H1 (cell line): ENCODE results near the gene ADAMTS14. TPM values are rescaled to one million over a fixed set of nuclear protein-coding genes. Genes with fewer than 3 reads are reported as not detected.

Experiments used
- CTCF ChIA-PET: fragments of 300-600 bp; sonication (Branson Sonifier 250); formaldehyde crosslinking; loops from one replicate; lab custom pipeline; 2021; ENCODE audit not compliant: partially characterized antibody; lab: Charles Lee
- POLR2A ChIA-PET: fragments of 300-600 bp; sonication (Branson Sonifier 250); formaldehyde crosslinking; loops from one replicate; lab custom pipeline; 2021; ENCODE audit warnings: inconsistent platforms; ENCODE audit not compliant: partially characterized antibody; lab: Charles Lee
- DNase-seq, 2 experiments: peaks; one replicate each; pipeline versions ENCODE4 v3.0.0 to v3.0.0-alpha.2; 2010 to 2022; ENCODE audit warnings: low spot score in 2 of 2, low read depth in 1 of 2, mixed read lengths in 1 of 2
- FAIRE-seq: peaks from 2 replicates; lab custom pipeline; 2011; peaks lifted over from hg19 to GRCh38; lab: Jason Lieb, UNC
- H2AFZ ChIP-seq: 2 replicates; pipeline ENCODE4 v1.8.1; 2012; ENCODE audit warnings: low read length, inconsistent platforms
- H2AK5ac ChIP-seq: 2 replicates; pipeline ENCODE4 v1.6.1; 2013; ENCODE audit warnings: low read depth, low read length
- H2BK120ac ChIP-seq: replicated peaks from 2 replicates; pipeline ENCODE3; 2013; ENCODE audit warnings: low read depth, low read length, inconsistent platforms
- H2BK12ac ChIP-seq: 2 replicates; pipeline ENCODE4 v1.6.1; 2013; ENCODE audit warnings: low read depth, low read length
- H2BK15ac ChIP-seq: 2 replicates; pipeline ENCODE4 v1.6.1; 2013; ENCODE audit warnings: low read length
- H2BK20ac ChIP-seq: 2 replicates; pipeline ENCODE4 v1.6.1; 2013; ENCODE audit warnings: low read length
- H2BK5ac ChIP-seq: 2 replicates; pipeline ENCODE4 v1.6.1; 2013; ENCODE audit warnings: low read depth, low read length
- H3K14ac ChIP-seq: 2 replicates; pipeline ENCODE4 v1.6.1; 2013; ENCODE audit warnings: inconsistent platforms; ENCODE audit not compliant: insufficient read length
- H3K18ac ChIP-seq: 2 replicates; pipeline ENCODE4 v1.6.1; 2013; ENCODE audit warnings: low read length; ENCODE audit errors: extremely low read depth
- H3K23ac ChIP-seq: 2 replicates; pipeline ENCODE4 v1.6.1; 2013; ENCODE audit warnings: inconsistent platforms; ENCODE audit not compliant: insufficient read length
- H3K23me2 ChIP-seq: 2 replicates; pipeline ENCODE4 v1.6.1; 2013; ENCODE audit warnings: low read depth, low read length
- H3K27ac ChIP-seq: 2 replicates; pipeline ENCODE4 v1.6.1; 2011; ENCODE audit warnings: low read depth, low read length, inconsistent platforms
- H3K27me3 ChIP-seq, 4 experiments: replicated peaks in 1 of 4; 1 replicate in 1 of 4; 2 replicates in 3 of 4; pipeline versions ENCODE4 v1.6.1 to v1.8.1; 2011 to 2013; ENCODE audit warnings: low read length in 3 of 4, mild to moderate bottlenecking in 3 of 4, inconsistent platforms in 2 of 4, mixed read lengths in 2 of 4, moderate library complexity in 1 of 4; ENCODE audit not compliant: control insufficient read depth in 3 of 4, insufficient read depth in 3 of 4; ENCODE audit errors: extremely low read depth in 1 of 4
- H3K36me3 ChIP-seq, 4 experiments: 2 replicates each; pipeline versions ENCODE4 v1.6.1 to v1.8.1; 2011 to 2013; ENCODE audit warnings: mild to moderate bottlenecking in 4 of 4, low read length in 3 of 4, moderate library complexity in 2 of 4, control low read depth in 1 of 4, inconsistent platforms in 1 of 4; ENCODE audit not compliant: insufficient read depth in 4 of 4, control insufficient read depth in 2 of 4
- H3K4ac ChIP-seq: replicated peaks from 2 replicates; pipeline ENCODE3; 2013; ENCODE audit warnings: low read length, low read depth, mixed read lengths, inconsistent platforms; ENCODE audit not compliant: insufficient read length
- H3K4me1 ChIP-seq, 4 experiments: replicated peaks in 1 of 4; 1 replicate in 1 of 4; 2 replicates in 3 of 4; pipeline versions ENCODE4 v1.6.1 to v1.8.1; 2011 to 2013; ENCODE audit warnings: low read length in 3 of 4, inconsistent platforms in 2 of 4, mixed read lengths in 1 of 4; ENCODE audit not compliant: insufficient read depth in 4 of 4, control insufficient read depth in 3 of 4
- H3K4me2 ChIP-seq, 2 experiments: 2 replicates each; pipeline versions ENCODE4 v1.6.1 to v1.8.1; 2011 to 2013; ENCODE audit warnings: low read depth in 2 of 2, low read length in 2 of 2, control low read depth in 1 of 2, inconsistent platforms in 1 of 2, mild to moderate bottlenecking in 1 of 2; ENCODE audit not compliant: insufficient read depth in 1 of 2
- H3K4me3 ChIP-seq, 4 experiments: fragments of 200-600, 300-600 bp in 1 of 4; sonication (generic), shearing (Covaris generic), sonication (Bioruptor Twin) in 1 of 4; 2 replicates each; pipeline versions ENCODE4 v1.5.1 to v1.8.1; 2011 to 2016; ENCODE audit warnings: low read length in 4 of 4, low read depth in 3 of 4, control low read depth in 2 of 4, inconsistent platforms in 2 of 4, mild to moderate bottlenecking in 2 of 4, mixed read lengths in 1 of 4, moderate library complexity in 1 of 4; ENCODE audit not compliant: insufficient read depth in 2 of 4; ENCODE audit errors: extremely low read depth in 1 of 4
- H3K56ac ChIP-seq: replicated peaks from 2 replicates; pipeline ENCODE3; 2013; ENCODE audit warnings: low read depth, mild to moderate bottlenecking, mixed read lengths, low read length, inconsistent platforms; ENCODE audit not compliant: insufficient read length
- H3K79me1 ChIP-seq: 2 replicates; pipeline ENCODE4 v1.6.1; 2013; ENCODE audit warnings: low read depth, low read length, control low read depth
- H3K79me2 ChIP-seq, 2 experiments: 2 replicates each; pipeline versions ENCODE4 v1.6.1 to v1.8.1; 2012 to 2013; ENCODE audit warnings: low read length in 2 of 2, mild to moderate bottlenecking in 2 of 2, inconsistent platforms in 1 of 2; ENCODE audit not compliant: insufficient read depth in 2 of 2, control insufficient read depth in 1 of 2
- H3K9ac ChIP-seq, 4 experiments: replicated peaks in 1 of 4; 1 replicate in 1 of 4; 2 replicates in 3 of 4; pipeline versions ENCODE4 v1.6.1 to v1.8.1; 2011 to 2013; ENCODE audit warnings: low read depth in 3 of 4, low read length in 3 of 4, control low read depth in 2 of 4, mild to moderate bottlenecking in 2 of 4, moderate library complexity in 2 of 4, inconsistent platforms in 1 of 4; ENCODE audit errors: extremely low read depth in 1 of 4
- H3K9me3 ChIP-seq, 2 experiments: 2 replicates each; pipeline versions ENCODE4 v1.6.1 to v1.8.1; 2012 to 2013; ENCODE audit warnings: mild to moderate bottlenecking in 2 of 2, moderate library complexity in 2 of 2, control low read depth in 1 of 2, inconsistent platforms in 1 of 2, low read depth in 1 of 2, low read length in 1 of 2, mixed read lengths in 1 of 2; ENCODE audit not compliant: insufficient read depth in 2 of 2
- H4K20me1 ChIP-seq, 2 experiments: replicated peaks in 1 of 2; 2 replicates each; pipeline versions ENCODE3 to v1.8.1; 2011 to 2013; ENCODE audit warnings: inconsistent platforms in 2 of 2, low read length in 2 of 2, mild to moderate bottlenecking in 1 of 2; ENCODE audit not compliant: insufficient read depth in 2 of 2, control insufficient read depth in 1 of 2
- H4K5ac ChIP-seq: 2 replicates; pipeline ENCODE4 v1.6.1; 2013; ENCODE audit warnings: low read length, low read depth, mixed read lengths, inconsistent platforms; ENCODE audit not compliant: insufficient read length
- H4K8ac ChIP-seq: 2 replicates; pipeline ENCODE4 v1.8.0; 2013; ENCODE audit warnings: mild to moderate bottlenecking, moderate library complexity, low read length, inconsistent platforms; ENCODE audit not compliant: insufficient read depth; ENCODE audit errors: extremely low read depth
- H4K91ac ChIP-seq: replicated peaks from 2 replicates; pipeline ENCODE3; 2013; ENCODE audit warnings: low read length, mixed read lengths, inconsistent platforms; ENCODE audit not compliant: insufficient read length
- E2F6 ChIP-seq: IDR thresholded peaks from 2 replicates; pipeline ENCODE4 v1.6.1; 2012; ENCODE audit warnings: inconsistent platforms
- EZH2 ChIP-seq: fragments of 200-600 bp; sonication (generic); IDR thresholded peaks from 2 replicates; pipeline ENCODE4 v1.7.1; 2012; ENCODE audit warnings: low read depth, mild to moderate bottlenecking, moderate library complexity, low read length, inconsistent platforms; ENCODE audit not compliant: severe bottlenecking
- WGBS, 2 experiments: shearing (Covaris generic) in 1 of 2; methylation state at CpG; one replicate each; pipeline versions ENCODE4 v1.1.6 to v1.1.7; 2013 to 2015; ENCODE audit warnings: low lambda C conversion rate in 2 of 2, mixed read lengths in 2 of 2, inconsistent platforms in 1 of 2, low coverage in 1 of 2, missing lambda C conversion rate in 1 of 2; ENCODE audit not compliant: insufficient replicate concordance in 2 of 2, insufficient coverage in 1 of 2, insufficient read length in 1 of 2; ENCODE audit errors: extremely low coverage in 1 of 2, missing lambda C conversion rate in 1 of 2; 5-methylcytosine and 5-hydroxymethylcytosine counted together
- polyA plus RNA-seq, 7 experiments: library from polyadenylated mRNA; depleted of rRNA in 3 of 7; stranded (reverse) in 5 of 7; unstranded in 2 of 7; fragments of >200 nt in 5 of 7; fragments of 200-250 nt in 2 of 7; gene quantifications; 1 replicate in 5 of 7; 2 replicates in 1 of 7; 4 replicates in 1 of 7; pipeline versions ENCODE4 v1.2.1 to v1.2.3, GENCODE V29; 2011 to 2013; ENCODE audit warnings: missing spikeins in 2 of 7, mixed read lengths in 2 of 7
- total RNA-seq: library from RNA; stranded (reverse); fragmentation: NEBNext Ultra II Directional; extraction: Animal tissue kit (Norgen Biotek cat#: 25700); gene quantifications from 2 replicates; pipeline ENCODE4 v1.2.1, GENCODE V29; 2021

Gene ADAMTS14
- total and polyA plus RNA-seq, 2 of the 8 experiments (the other 6 are each of a cell fraction or from before 2014, with no cell fraction given): 2.0 to 2.3 TPM

- H3K79me2 ChIP-seq: no peaks in the 10 kb centered on the region
- H3K27ac ChIP-seq: no peak overlapping the region
- H3K9ac ChIP-seq: no peak overlapping the region
Measured at GRCh38 chr10:70673929-70674559, 1.7 kb downstream of the ADAMTS14 start.

More at GRCh38 chr10:70673929-70674559, 1.7 kb downstream of the ADAMTS14 start:
- H3K4ac ChIP-seq: no peak overlapping the region
- peak overlapping the region; percentile 35; the same call in 1 of the 2 replicates for H2BK12ac ChIP-seq
- H2AFZ ChIP-seq: no peak overlapping the region
- H2AK5ac ChIP-seq: no peak overlapping the region
- H3K79me1 ChIP-seq: no peaks in the 10 kb centered on the region
- peaks cover 0 to 25% (median 14%) of the 10 kb centered on the region in 4 experiments; a peak in 6 of 7 replicates for H3K27me3 ChIP-seq
- no peak overlapping the region; the same call in 1 of the 2 replicates for H4K8ac ChIP-seq
- TF ChIP-seq EZH2 (no peak), E2F6 (0 out of 2 replicates have a peak, but pooled peaks have one; percentile 6)
- no peak overlapping the region for H2BK5ac ChIP-seq
- ChIA-PET POLR2A (no interaction called here), CTCF (interaction anchor here (0.8 to 2.3 kb wide), 9 partner anchors 11 to 203 kb away, joined by 3 to 11 read pairs (median 4); no protein-coding TSS in a partner anchor)
- H3K23me2 ChIP-seq: peaks cover 6% of the 10 kb centered on the region; the same call in 1 of the 2 replicates
- H4K20me1 ChIP-seq: no peaks in the 10 kb centered on the region
- no peak overlapping the region for H2BK120ac ChIP-seq
- H3K9me3 ChIP-seq: no peaks in the 10 kb centered on the region
- no peak overlapping the region for H3K4me3 ChIP-seq
- DNase-seq (no peak), FAIRE-seq (no peak)
- no peak overlapping the region for H3K14ac ChIP-seq
- no peak overlapping the region for H3K23ac ChIP-seq
- peaks cover 3 to 11% (median 3%) of the 10 kb centered on the region in 4 experiments; a peak in 6 of 7 replicates for H3K4me1 ChIP-seq
- H2BK15ac ChIP-seq: no peak overlapping the region
- 0 out of 2 replicates have a peak overlapping the region, but pooled peaks have one; percentile 18 for H2BK20ac ChIP-seq
- H3K56ac ChIP-seq: no peak overlapping the region
- H4K91ac ChIP-seq: no peak overlapping the region
- H3K4me2 ChIP-seq: no peak overlapping the region; a peak in 1 of 4 replicates
- H4K5ac ChIP-seq: no peak overlapping the region
- H3K36me3 ChIP-seq: no peaks in the 10 kb centered on the region
- no peak overlapping the region for H3K18ac ChIP-seq
- WGBS, 2 experiments: 78% methylated on average over 11 of the region's 11 CpGs; no CpG with 5 or more reads in 1 of the 2 experiments
